Effector memory CD4-positive, alpha-beta T cell (primary cell): ENCODE results near the gene PPP2R3A.
"Not testable (repeated sequence)": the region's sequence is repeated elsewhere in the genome, so short reads cannot be mapped to it uniquely, and the experiment has no call there.

ENCODE experiments used
- DNase-seq, 3 donors: peaks; one replicate each; pipeline ENCODE4 v3.0.0-alpha.2; 2020
- H3K27ac ChIP-seq: 2 replicates; pipeline ENCODE4 v1.7.0; 2013; ENCODE audit warnings: mild to moderate bottlenecking, low read length, moderate library complexity; ENCODE audit not compliant: insufficient read depth, poor library complexity, severe bottlenecking
- H3K27me3 ChIP-seq: replicated peaks from 2 replicates; pipeline ENCODE4 v1.7.0; 2013; ENCODE audit warnings: mild to moderate bottlenecking, low read length; ENCODE audit not compliant: insufficient read depth, control insufficient read depth, poor library complexity, severe bottlenecking
- H3K36me3 ChIP-seq: 2 replicates; pipeline ENCODE4 v1.7.0; 2013; ENCODE audit warnings: mild to moderate bottlenecking, low read length, moderate library complexity; ENCODE audit not compliant: control insufficient read depth, insufficient read depth
- H3K4me1 ChIP-seq: 2 replicates; pipeline ENCODE4 v1.7.0; 2013; ENCODE audit warnings: low read length, mild to moderate bottlenecking; ENCODE audit not compliant: control insufficient read depth, insufficient read depth, poor library complexity, severe bottlenecking
- H3K4me3 ChIP-seq: 2 replicates; pipeline ENCODE4 v1.7.0; 2013; ENCODE audit warnings: low read length, low read depth, mild to moderate bottlenecking; ENCODE audit not compliant: insufficient read depth, poor library complexity, severe bottlenecking
- H3K9me3 ChIP-seq: 2 replicates; pipeline ENCODE4 v1.7.0; 2013; ENCODE audit warnings: mild to moderate bottlenecking, low read length, moderate library complexity; ENCODE audit not compliant: control insufficient read depth

The PPP2R3A gene

GRCh38 chr3:136119783-136120182, 154.3 kb downstream of the PPP2R3A start:
- H3K9me3 ChIP-seq, DNase-seq, H3K4me3 ChIP-seq, H3K4me1 ChIP-seq, H3K36me3 ChIP-seq, H3K27me3 ChIP-seq, H3K27ac ChIP-seq: not testable (repeated sequence)

GRCh38 chr3:136120373-136121348, 155.1 kb downstream of the PPP2R3A start:
- H3K9me3 ChIP-seq = no peaks in the 10 kb centered on the region
- DNase-seq = no peak

GRCh38 chr3:136122006-136122405, 156.5 kb downstream of the PPP2R3A start:
- Histone ChIP-seq H3K36me3 (no peaks in the 10 kb centered on the region), H3K4me1 (no peaks in the 10 kb centered on the region), H3K4me3 (no peak overlapping the region), H3K27me3 (no peaks in the 10 kb centered on the region), H3K27ac (no peak overlapping the region), H3K9me3 (no peaks in the 10 kb centered on the region)
- no peak for DNase-seq

More at GRCh38 chr3:136120373-136121348, 155.1 kb downstream of the PPP2R3A start:
- Histone ChIP-seq H3K4me1 (no peaks in the 10 kb centered on the region), H3K4me3 (no peak overlapping the region), H3K36me3 (no peaks in the 10 kb centered on the region), H3K27me3 (no peaks in the 10 kb centered on the region), H3K27ac (no peak overlapping the region)

- not testable (repeated sequence) for H3K9me3 ChIP-seq, H3K4me3 ChIP-seq, DNase-seq, H3K27me3 ChIP-seq, H3K27ac ChIP-seq, H3K36me3 ChIP-seq, H3K4me1 ChIP-seq
Observed at GRCh38 chr3:136131647-136132046, 166.1 kb downstream of the PPP2R3A start.

DNA sequence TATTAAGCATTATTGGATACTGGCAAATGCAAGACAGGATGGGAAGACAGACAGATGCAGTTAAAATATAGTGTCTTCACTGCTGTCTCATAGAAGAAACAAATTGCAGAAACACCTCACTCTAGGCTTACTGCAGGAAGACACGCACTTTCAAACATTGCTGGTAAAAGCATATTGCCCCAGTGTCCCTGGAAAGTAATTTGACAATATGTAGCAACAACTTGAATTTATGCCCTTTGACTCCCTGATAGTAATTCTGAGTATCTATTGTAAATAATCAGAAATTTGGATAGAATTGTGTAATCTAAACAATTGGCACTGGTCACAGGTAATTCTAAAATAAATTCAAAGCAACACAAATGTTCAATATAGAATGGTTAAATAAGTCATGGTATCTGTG, 168.6 kb downstream of the PPP2R3A start:
- no peaks in the 10 kb centered on the region for H3K9me3 ChIP-seq
- H3K27ac ChIP-seq = no peak overlapping the region
- no peaks in the 10 kb centered on the region for H3K27me3 ChIP-seq
- H3K36me3 ChIP-seq = no peaks in the 10 kb centered on the region
- no peak for DNase-seq
- no peaks in the 10 kb centered on the region for H3K4me1 ChIP-seq
- H3K4me3 ChIP-seq = no peak overlapping the region

DNA sequence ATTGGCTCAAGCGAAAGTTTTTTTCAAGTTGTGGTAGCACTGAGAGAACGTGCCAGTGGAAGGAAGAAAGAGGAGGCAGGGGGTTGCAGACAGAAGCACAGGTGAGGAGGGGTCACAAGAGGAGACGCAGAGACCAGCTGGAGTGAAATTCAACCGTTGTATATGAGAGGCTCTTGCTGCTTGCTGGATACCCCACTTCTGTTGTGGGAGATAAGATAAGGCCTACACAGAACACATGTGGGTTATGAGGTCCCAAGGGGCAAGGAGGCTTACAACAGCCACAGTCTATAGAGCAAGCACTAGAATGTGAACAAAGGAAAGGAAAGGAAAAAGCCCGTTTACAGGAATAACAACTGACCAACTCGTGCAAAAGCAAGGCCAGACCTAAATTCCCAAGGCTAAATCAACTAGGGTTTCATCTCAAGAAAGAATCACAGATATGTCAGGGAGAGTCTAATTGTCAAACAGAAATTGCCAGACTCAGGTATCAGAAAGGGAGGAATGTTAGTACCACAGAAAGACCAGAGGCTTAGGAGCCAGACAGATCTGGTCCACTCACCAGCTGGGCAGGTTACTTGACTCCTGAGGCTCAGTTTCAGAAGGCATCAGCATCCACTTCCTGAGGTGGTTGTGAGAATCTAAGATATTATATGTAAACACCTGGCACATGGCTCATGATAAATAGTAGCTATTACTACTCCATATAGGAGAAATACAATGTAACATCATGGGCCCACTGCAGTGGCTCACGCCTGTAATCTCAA, 169.7 kb downstream of the PPP2R3A start:
- H3K36me3 ChIP-seq = no peaks in the 10 kb centered on the region
- no peak overlapping the region for H3K27ac ChIP-seq
- H3K27me3 ChIP-seq = no peaks in the 10 kb centered on the region
- H3K9me3 ChIP-seq = no peaks in the 10 kb centered on the region
- no peak overlapping the region for H3K4me3 ChIP-seq
- no peaks in the 10 kb centered on the region for H3K4me1 ChIP-seq
- DNase-seq = no peak

- Histone ChIP-seq H3K27ac (no peak overlapping the region), H3K36me3 (no peaks in the 10 kb centered on the region), H3K4me1 (no peaks in the 10 kb centered on the region), H3K27me3 (no peaks in the 10 kb centered on the region), H3K4me3 (no peak overlapping the region), H3K9me3 (no peaks in the 10 kb centered on the region)
- DNase-seq = no peak
Observed at GRCh38 chr3:136136454-136136853, 170.9 kb downstream of the PPP2R3A start.

- H3K27ac ChIP-seq = no peak overlapping the region
Observed at GRCh38 chr3:136141291-136141785, 175.8 kb downstream of the PPP2R3A start.

GRCh38 chr3:136141891-136142290, 176.4 kb downstream of the PPP2R3A start:
- Histone ChIP-seq H3K36me3 (no peaks in the 10 kb centered on the region), H3K4me3 (no peak overlapping the region), H3K27me3 (no peaks in the 10 kb centered on the region), H3K9me3 (no peaks in the 10 kb centered on the region), H3K27ac (no peak overlapping the region), H3K4me1 (no peaks in the 10 kb centered on the region)
- DNase-seq = no peak

More at GRCh38 chr3:136141291-136141785, 175.8 kb downstream of the PPP2R3A start:
- Histone ChIP-seq H3K9me3 (no peaks in the 10 kb centered on the region), H3K4me3 (no peak overlapping the region), H3K27me3 (no peaks in the 10 kb centered on the region), H3K36me3 (no peaks in the 10 kb centered on the region), H3K4me1 (no peaks in the 10 kb centered on the region)
- no peak for DNase-seq

- Histone ChIP-seq H3K27me3 (no peaks in the 10 kb centered on the region), H3K27ac (no peak overlapping the region), H3K4me3 (no peak overlapping the region), H3K36me3 (no peaks in the 10 kb centered on the region), H3K4me1 (no peaks in the 10 kb centered on the region), H3K9me3 (no peaks in the 10 kb centered on the region)
- no peak for DNase-seq
Observed at GRCh38 chr3:136142592-136142991, 177.1 kb downstream of the PPP2R3A start.
